Activated T-cell treated with anti-CD3 and anti-CD28 coated beads for 1 hour (primary cell): Measurements from ENCODE around the gene FAS.

ENCODE experiments used
- DNase-seq: peaks from one replicate; pipeline ENCODE4 v3.0.0-alpha.2; 2020; ENCODE audit warnings: low read depth

FAS gene

GRCh38 chr10:88990384-88991160, at the start of gene FAS:
Gene FAS, plus strand, starts transcription at chr10:88990798. Its CDS starts 79 bp downstream, at chr10:88990877.
- peak; percentile 67 for DNase-seq

- DNase-seq, result no peak
Measured at GRCh38 chr10:88941026-88941425, 49.6 kb upstream of the FAS start.

- no peak for DNase-seq
Measured at GRCh38 chr10:88943778-88944177, 46.8 kb upstream of the FAS start.

- DNase-seq, result no peak
Measured at GRCh38 chr10:88944813-88945212, 45.8 kb upstream of the FAS start.

- DNase-seq, result no peak
Measured at GRCh38 chr10:88946200-88946599, 44.4 kb upstream of the FAS start.

- no peak for DNase-seq
Measured at GRCh38 chr10:88946965-88947590, 43.5 kb upstream of the FAS start.

DNA sequence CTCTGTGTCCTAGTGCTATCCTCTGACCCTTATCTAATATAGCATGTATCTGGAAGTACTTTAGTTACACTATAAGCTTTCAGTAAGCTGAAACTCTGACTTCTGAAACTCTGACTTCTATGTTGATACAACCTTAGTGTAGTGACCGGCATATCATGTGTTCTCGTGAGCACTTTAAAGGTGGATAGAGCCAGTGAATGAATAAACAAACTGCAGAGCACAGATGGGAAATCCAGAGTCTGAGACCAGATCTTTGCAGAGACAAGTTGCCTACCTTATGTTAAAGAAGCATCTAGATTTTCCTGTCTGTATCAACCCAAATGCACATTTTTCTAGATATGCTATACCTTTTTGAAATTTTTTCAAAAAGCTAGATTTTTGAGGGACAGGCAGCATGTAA, 41.5 kb upstream of the FAS start:
- no peak for DNase-seq

DNA sequence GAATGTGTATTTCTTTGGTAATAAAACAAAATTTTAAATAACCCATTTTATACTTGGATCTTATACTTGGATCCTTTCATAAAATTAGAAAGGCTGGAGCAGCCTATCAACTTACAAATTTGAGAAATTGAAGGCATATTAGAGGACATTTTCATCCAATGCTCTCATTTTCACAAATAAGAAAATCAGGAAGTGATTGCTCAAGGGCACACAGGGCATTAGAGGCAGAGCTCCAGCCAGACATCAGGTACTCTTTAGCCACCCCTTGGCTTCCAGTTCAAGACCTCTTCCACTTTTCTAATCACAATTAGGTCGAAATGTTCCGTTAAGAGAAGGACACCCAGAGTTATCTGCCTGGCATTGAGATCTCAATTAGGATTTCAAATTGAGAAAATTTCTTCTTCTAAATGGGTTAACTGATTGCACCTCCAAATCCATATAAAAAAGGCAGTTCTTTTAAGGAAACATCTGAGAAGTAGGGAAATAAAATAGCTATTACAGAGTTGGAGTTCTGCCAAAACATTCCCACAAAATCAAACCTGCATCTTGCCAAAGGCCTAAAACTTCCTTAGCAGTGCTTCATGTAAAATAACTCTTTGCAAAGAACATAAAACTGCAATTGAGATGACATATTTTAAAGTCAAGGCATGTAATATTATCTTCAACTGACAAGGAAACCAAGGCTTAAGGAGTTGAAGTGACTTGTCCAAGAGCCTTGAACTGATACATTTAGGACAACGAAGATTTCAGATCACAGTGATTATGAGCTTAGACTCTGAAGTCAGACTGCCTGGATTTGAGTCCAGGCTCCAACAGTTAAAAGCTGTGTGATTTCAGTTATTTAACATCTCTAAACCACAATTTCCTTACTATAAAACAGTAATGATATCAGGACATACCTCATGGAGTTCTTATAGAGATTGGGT, 40.4 kb upstream of the FAS start:
- no peak for DNase-seq

- no peak for DNase-seq
Measured at GRCh38 chr10:88952647-88953111, 37.9 kb upstream of the FAS start, which contains the start of gene ACTA2. Gene ACTA2, minus strand, starts transcription at chr10:88952773. Its CDS starts 3,843 bp downstream, at chr10:88948930.

DNA sequence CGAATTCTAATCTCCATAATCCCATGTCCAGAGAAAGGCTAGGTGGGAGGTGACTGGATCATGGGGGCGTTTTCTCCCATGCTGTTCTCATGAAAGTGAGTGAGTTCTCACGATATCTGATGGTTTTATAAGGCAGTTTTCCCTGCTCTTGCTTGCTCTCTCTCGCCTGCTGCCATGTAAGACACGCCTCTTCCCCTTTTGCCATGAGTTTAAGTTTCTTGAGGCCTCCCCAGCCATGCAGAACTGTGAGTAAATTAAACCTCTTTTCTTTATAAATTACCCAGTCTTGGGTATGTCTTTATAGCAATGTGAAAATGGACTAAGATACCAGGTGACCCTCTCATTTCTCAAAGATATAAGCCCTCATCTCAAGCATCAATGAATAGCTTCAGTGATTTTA, 36.9 kb upstream of the FAS start:
- no peak for DNase-seq

- DNase-seq, result no peak
Measured at GRCh38 chr10:88954458-88955083, 36.0 kb upstream of the FAS start.

DNA sequence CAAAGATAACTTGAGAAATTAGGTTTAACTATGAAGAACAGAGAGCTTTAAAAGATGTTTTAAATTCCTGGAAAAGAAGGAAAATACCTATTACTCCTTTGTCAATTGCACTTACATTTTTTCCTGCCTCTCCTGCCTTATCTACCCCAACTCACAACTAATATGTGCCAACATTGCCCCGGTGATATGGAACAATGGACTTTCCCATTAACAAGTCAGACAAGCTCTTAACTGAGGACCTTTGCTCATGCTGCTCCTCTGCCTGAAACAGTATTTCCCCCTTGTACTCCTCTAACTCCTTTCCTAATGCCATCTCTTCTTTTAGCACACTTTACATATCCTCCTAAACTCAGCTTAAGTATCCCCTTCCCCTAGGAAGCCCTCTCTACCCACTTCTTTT, 33.2 kb upstream of the FAS start:
- no peak for DNase-seq

GRCh38 chr10:88958721-88959120, 31.9 kb upstream of the FAS start:
- no peak for DNase-seq

DNA sequence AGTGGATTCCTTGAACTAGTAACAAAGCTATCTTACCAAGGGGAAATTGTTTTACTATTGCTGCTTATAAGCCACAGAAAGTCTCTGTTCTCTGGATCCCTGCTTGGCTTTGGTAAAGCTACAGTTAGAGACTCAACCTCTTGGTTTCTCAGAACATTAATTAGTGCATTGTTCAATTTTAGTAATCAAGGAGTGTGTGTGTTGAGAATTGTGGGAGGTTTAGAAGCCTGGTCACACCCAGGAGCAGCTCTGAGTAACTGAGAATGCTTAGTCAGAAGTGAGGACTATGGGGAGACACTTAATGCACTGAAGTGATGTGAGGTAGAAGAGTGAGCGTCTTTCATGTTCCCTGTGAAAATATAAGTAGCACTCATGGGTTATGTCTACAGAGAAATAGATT, 29.8 kb upstream of the FAS start:
- DNase-seq, result no peak

GRCh38 chr10:88961266-88961665, 29.3 kb upstream of the FAS start:
- no peak for DNase-seq

GRCh38 chr10:88962336-88962735, 28.3 kb upstream of the FAS start:
- DNase-seq, result no peak

- no peak for DNase-seq
Measured at GRCh38 chr10:88963318-88963717, 27.3 kb upstream of the FAS start.

GRCh38 chr10:88964360-88964759, 26.2 kb upstream of the FAS start:
- no peak for DNase-seq

DNA sequence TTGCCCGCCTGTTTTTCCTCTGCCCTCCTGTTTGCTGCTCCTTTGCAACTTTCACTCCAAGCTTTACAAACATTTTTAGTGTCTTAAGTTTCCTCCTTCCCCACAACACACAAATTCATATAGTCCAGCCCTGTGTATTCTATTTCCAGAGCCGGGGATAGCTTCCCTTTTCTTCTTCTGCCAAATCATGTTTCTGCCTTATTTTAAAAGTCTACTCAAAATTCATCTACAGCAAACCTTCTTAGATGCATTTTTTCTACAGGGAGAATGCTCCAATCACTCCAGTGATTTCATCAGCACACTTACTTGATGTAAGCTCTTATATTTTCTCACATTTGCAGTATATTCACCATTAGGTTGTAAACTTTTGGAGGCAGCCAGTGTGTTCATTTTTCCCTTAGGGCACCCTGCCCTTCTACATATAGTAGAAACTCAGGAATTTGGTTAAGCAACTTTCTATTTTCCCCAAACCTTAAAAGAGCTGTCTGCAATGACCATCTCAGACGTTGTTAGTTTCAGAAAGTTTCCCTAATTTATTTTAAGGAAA, 25.7 kb upstream of the FAS start:
- DNase-seq, result no peak

- no peak for DNase-seq
Measured at GRCh38 chr10:88966797-88967196, 23.8 kb upstream of the FAS start.

DNA sequence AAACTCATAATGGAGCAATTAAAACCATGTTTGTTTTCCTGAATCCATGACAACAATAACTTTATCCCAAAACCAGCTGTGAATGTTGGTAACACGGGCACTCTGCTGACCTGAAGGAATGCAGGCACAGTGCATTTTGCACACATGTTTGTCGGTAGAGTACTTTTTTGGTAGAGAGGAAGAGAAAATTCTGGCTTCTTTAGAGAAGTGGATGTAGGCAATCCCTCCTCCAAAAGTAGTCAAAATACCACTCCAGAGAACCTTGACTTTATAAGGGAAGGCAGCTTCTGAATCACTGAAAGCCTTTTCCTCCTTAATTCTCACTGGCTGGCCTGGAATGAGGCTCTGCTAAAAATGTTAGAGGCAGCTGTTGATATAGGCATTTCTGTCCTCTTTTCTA, 22.2 kb upstream of the FAS start:
- DNase-seq, result no peak
